Gastroesophageal sphincter (tissue), 3 donors: ENCODE results near the gene TMEM82.

Source experiments
- CTCF ChIP-seq, 4 experiments: fragments of 200-600 bp in 2 of 4; fragments of 450-650 bp in 2 of 4; sonication (generic) in 1 of 4; IDR thresholded peaks; one replicate each; pipeline ENCODE4 v1.5.1; 2017 to 2019; ENCODE audit warnings: antibody characterized with exemption in 4 of 4, mild to moderate bottlenecking in 2 of 4, moderate library complexity in 2 of 4
- POLR2A ChIP-seq, 2 donors: fragments of 450-650 bp; IDR thresholded peaks; one replicate each; pipeline ENCODE4 v1.6.1; 2017; ENCODE audit warnings: antibody characterized with exemption in 2 of 2, mild to moderate bottlenecking in 2 of 2, moderate library complexity in 1 of 2

GRCh38 chr1:15726508-15726907 is 15.8 kb upstream of the TMEM82 start:
- TF ChIP-seq CTCF (IDR thresholded peaks at IDR 0.05) (no peak), POLR2A (IDR thresholded peaks at IDR 0.05) (no peak)
